ENCODE data around the gene ZNF608. TPM values are rescaled to one million over a fixed set of nuclear protein-coding genes. Genes with fewer than 3 reads are reported as not detected.

ZNF608 gene
- total RNA-seq (2014; rRNA removed; shearing (Covaris generic)), result 13.1 and 17.2 TPM in 2 replicates

GRCh38 chr5:124745928-124746915 lies at the start of gene ZNF608:
Gene ZNF608 (minus strand): TSS chr5:124746639. CDS start chr5:124744989, 1,650 bp downstream.
- Histone ChIP-seq H3K36me3 (no peaks in the 10 kb centered on the region), H3K27me3 (replicated peaks) (no peaks in the 10 kb centered on the region), H3K9me3 (replicated peaks) (peaks cover 4% of the 10 kb centered on the region; the same call in 1 of the 2 replicates), H3K4me1 (replicated peaks) (peaks cover 49% of the 10 kb centered on the region), H3K27ac (peak within 1 kb of the TSS; percentile 73), H3K4me3 (peak within 1 kb of the TSS; percentile 41)
- DNase-seq (ENCODE audit: low read depth in 1 of 2, low spot score in 2 of 2), result peak; percentile 68 to 89

- H3K4me3 ChIP-seq, result no peak overlapping the region
- no peaks in the 10 kb centered on the region for H3K27me3 ChIP-seq (replicated peaks)
- DNase-seq (ENCODE audit: low read depth in 1 of 2, low spot score in 2 of 2), result no peak
- H3K4me1 ChIP-seq (replicated peaks), result no peaks in the 10 kb centered on the region
- H3K9me3 ChIP-seq (replicated peaks), result no peaks in the 10 kb centered on the region
- H3K36me3 ChIP-seq, result no peaks in the 10 kb centered on the region
- H3K27ac ChIP-seq, result no peak overlapping the region
Observed at GRCh38 chr5:124795829-124796228, 49.4 kb upstream of the ZNF608 start.

GRCh38 chr5:124790895-124791732 lies 44.7 kb upstream of the ZNF608 start:
- no peak for DNase-seq (ENCODE audit: low read depth in 1 of 2, low spot score in 2 of 2)
- H3K27me3 ChIP-seq (replicated peaks), result no peaks in the 10 kb centered on the region
- H3K4me1 ChIP-seq (replicated peaks), result no peaks in the 10 kb centered on the region
- H3K9me3 ChIP-seq (replicated peaks), result no peaks in the 10 kb centered on the region
- H3K36me3 ChIP-seq, result no peaks in the 10 kb centered on the region
- H3K4me3 ChIP-seq, result no peak overlapping the region
- H3K27ac ChIP-seq, result no peak overlapping the region

- Histone ChIP-seq H3K27me3 (replicated peaks) (no peaks in the 10 kb centered on the region), H3K4me1 (replicated peaks) (no peaks in the 10 kb centered on the region), H3K36me3 (no peaks in the 10 kb centered on the region), H3K4me3 (no peak overlapping the region), H3K27ac (no peak overlapping the region), H3K9me3 (replicated peaks) (no peaks in the 10 kb centered on the region)
- DNase-seq (ENCODE audit: low read depth in 1 of 2, low spot score in 2 of 2), result no peak
Observed at GRCh38 chr5:124790301-124790894, 44.0 kb upstream of the ZNF608 start.

- Histone ChIP-seq H3K36me3 (no peaks in the 10 kb centered on the region), H3K9me3 (replicated peaks) (no peaks in the 10 kb centered on the region), H3K27me3 (replicated peaks) (no peaks in the 10 kb centered on the region), H3K4me3 (no peak overlapping the region), H3K4me1 (replicated peaks) (no peaks in the 10 kb centered on the region), H3K27ac (no peak overlapping the region)
- no peak for DNase-seq (ENCODE audit: low read depth in 1 of 2, low spot score in 2 of 2)
Observed at GRCh38 chr5:124789104-124789605, 42.7 kb upstream of the ZNF608 start.

GRCh38 chr5:124783794-124784193 lies 37.4 kb upstream of the ZNF608 start:
- H3K4me1 ChIP-seq (replicated peaks), result no peaks in the 10 kb centered on the region
- no peaks in the 10 kb centered on the region for H3K27me3 ChIP-seq (replicated peaks)
- no peak for DNase-seq (ENCODE audit: low read depth in 1 of 2, low spot score in 2 of 2)
- H3K9me3 ChIP-seq (replicated peaks), result no peaks in the 10 kb centered on the region
- no peak overlapping the region for H3K27ac ChIP-seq
- no peaks in the 10 kb centered on the region for H3K36me3 ChIP-seq
- no peak overlapping the region for H3K4me3 ChIP-seq

GRCh38 chr5:124783285-124783684 lies 36.8 kb upstream of the ZNF608 start:
- Histone ChIP-seq H3K4me3 (no peak overlapping the region), H3K4me1 (replicated peaks) (no peaks in the 10 kb centered on the region), H3K9me3 (replicated peaks) (no peaks in the 10 kb centered on the region), H3K27ac (no peak overlapping the region), H3K27me3 (replicated peaks) (no peaks in the 10 kb centered on the region), H3K36me3 (no peaks in the 10 kb centered on the region)
- no peak for DNase-seq (ENCODE audit: low read depth in 1 of 2, low spot score in 2 of 2)

GRCh38 chr5:124782262-124782661 lies 35.8 kb upstream of the ZNF608 start:
- no peaks in the 10 kb centered on the region for H3K4me1 ChIP-seq (replicated peaks)
- no peaks in the 10 kb centered on the region for H3K9me3 ChIP-seq (replicated peaks)
- no peak for DNase-seq (ENCODE audit: low read depth in 1 of 2, low spot score in 2 of 2)
- no peaks in the 10 kb centered on the region for H3K27me3 ChIP-seq (replicated peaks)
- no peak overlapping the region for H3K27ac ChIP-seq
- H3K4me3 ChIP-seq, result no peak overlapping the region
- no peaks in the 10 kb centered on the region for H3K36me3 ChIP-seq

- no peak overlapping the region for H3K27ac ChIP-seq
- no peaks in the 10 kb centered on the region for H3K36me3 ChIP-seq
- H3K9me3 ChIP-seq (replicated peaks), result no peaks in the 10 kb centered on the region
- DNase-seq (ENCODE audit: low read depth in 1 of 2, low spot score in 2 of 2), result no peak
- no peak overlapping the region for H3K4me3 ChIP-seq
- no peaks in the 10 kb centered on the region for H3K4me1 ChIP-seq (replicated peaks)
- no peaks in the 10 kb centered on the region for H3K27me3 ChIP-seq (replicated peaks)
Observed at GRCh38 chr5:124780011-124780410, 33.6 kb upstream of the ZNF608 start.

- no peaks in the 10 kb centered on the region for H3K9me3 ChIP-seq (replicated peaks)
- H3K27ac ChIP-seq, result no peak overlapping the region
- H3K4me3 ChIP-seq, result no peak overlapping the region
- no peaks in the 10 kb centered on the region for H3K4me1 ChIP-seq (replicated peaks)
- no peak for DNase-seq (ENCODE audit: low read depth in 1 of 2, low spot score in 2 of 2)
- no peaks in the 10 kb centered on the region for H3K27me3 ChIP-seq (replicated peaks)
- no peaks in the 10 kb centered on the region for H3K36me3 ChIP-seq
Observed at GRCh38 chr5:124773315-124774311, 27.2 kb upstream of the ZNF608 start.

- H3K36me3 ChIP-seq, result no peaks in the 10 kb centered on the region
Observed at GRCh38 chr5:124772457-124773200, 26.2 kb upstream of the ZNF608 start.

GRCh38 chr5:124771761-124772160 lies 25.3 kb upstream of the ZNF608 start:
- Histone ChIP-seq H3K36me3 (no peaks in the 10 kb centered on the region), H3K4me3 (no peak overlapping the region), H3K4me1 (replicated peaks) (no peaks in the 10 kb centered on the region), H3K27ac (no peak overlapping the region), H3K27me3 (replicated peaks) (no peaks in the 10 kb centered on the region), H3K9me3 (replicated peaks) (no peaks in the 10 kb centered on the region)
- no peak for DNase-seq (ENCODE audit: low read depth in 1 of 2, low spot score in 2 of 2)

More at GRCh38 chr5:124772457-124773200, 26.2 kb upstream of the ZNF608 start:
- Histone ChIP-seq H3K4me3 (no peak overlapping the region), H3K9me3 (replicated peaks) (no peaks in the 10 kb centered on the region), H3K4me1 (replicated peaks) (no peaks in the 10 kb centered on the region), H3K27ac (no peak overlapping the region), H3K27me3 (replicated peaks) (no peaks in the 10 kb centered on the region)
- DNase-seq (ENCODE audit: low read depth in 1 of 2, low spot score in 2 of 2), result no peak
